K562 (cell line): Measurements from ENCODE around the gene LINGO3. TPM values are rescaled to one million over a fixed set of nuclear protein-coding genes. Genes with fewer than 3 reads are reported as not detected.

Experiments used
- ATAC-seq: fragments of 200-7000 bp; cut with Tn5 transposase; 3 replicates; pipeline ENCODE4 v1.9.1; 2020; ENCODE audit warnings: moderate library complexity
- BruUV-seq: library from RNA; stranded (reverse); fragments of 400-500 nt; replicated peaks from 2 replicates; lab custom pipeline; 2021; lab: Mats Ljungman, UMichigan
- CTCF ChIA-PET: fragments of 300-600 bp; formaldehyde crosslinking; extraction: SDS; loops from one replicate; lab custom pipeline; 2021; ENCODE audit warnings: low intra/inter-chr PET ratio; lab: Yijun Ruan, JAX
- POLR2A ChIA-PET: fragments of 300-600, 350-650 bp; sonication (Branson Sonifier 250); formaldehyde crosslinking; extraction: SDS; loops from one replicate; lab custom pipeline; 2021; ENCODE audit warnings: antibody characterized with exemption, inconsistent platforms; lab: Yijun Ruan, JAX
- DNase-seq, 4 experiments: peaks; one replicate each; pipeline versions ENCODE4 v3.0.0 to v3.0.0-alpha.2; 2011 to 2018; ENCODE audit warnings: low spot score in 3 of 4, mixed read lengths in 3 of 4; ENCODE audit errors: extremely low read depth in 1 of 4
- FAIRE-seq: peaks from 2 replicates; lab custom pipeline; 2011; peaks lifted over from hg19 to GRCh38; lab: Jason Lieb, UNC
- H2AFZ ChIP-seq: 2 replicates; pipeline ENCODE4 v1.6.0; 2011; ENCODE audit warnings: low read depth, low read length, control low read depth, inconsistent platforms
- H3K27ac ChIP-seq: fragments of 200-600 bp; 3 replicates; pipeline ENCODE4 v1.8.0; 2011; ENCODE audit warnings: low read depth, mild to moderate bottlenecking, control low read depth, inconsistent platforms, low read length, moderate library complexity, mixed read lengths; ENCODE audit errors: extremely low read depth
- H3K27me3 ChIP-seq, 2 experiments: fragments of 300-600 bp in 1 of 2; 2 replicates in 1 of 2; 3 replicates in 1 of 2; pipeline versions ENCODE4 v1.6.0 to v1.8.0; 2011; ENCODE audit warnings: inconsistent platforms in 2 of 2, low read length in 2 of 2, mild to moderate bottlenecking in 1 of 2, mixed read lengths in 1 of 2, moderate library complexity in 1 of 2; ENCODE audit not compliant: control insufficient read depth in 2 of 2, insufficient read depth in 2 of 2
- H3K36me3 ChIP-seq: fragments of 300-600 bp; 3 replicates; pipeline ENCODE4 v1.8.0; 2011; ENCODE audit warnings: mild to moderate bottlenecking, low read length, inconsistent platforms; ENCODE audit not compliant: control insufficient read depth, insufficient read depth
- H3K4me1 ChIP-seq, 2 experiments: fragments of 200-600 bp in 1 of 2; replicated peaks in 1 of 2; 2 replicates in 1 of 2; 3 replicates in 1 of 2; pipeline versions ENCODE4 v1.5.1 to v1.8.0; 2011; ENCODE audit warnings: inconsistent platforms in 2 of 2, low read length in 2 of 2, mild to moderate bottlenecking in 1 of 2, mixed read lengths in 1 of 2, moderate library complexity in 1 of 2; ENCODE audit not compliant: control insufficient read depth in 2 of 2, insufficient read depth in 2 of 2
- H3K4me2 ChIP-seq: 2 replicates; pipeline ENCODE4 v1.6.1; 2011; ENCODE audit warnings: low read length, control low read depth, inconsistent platforms, mixed read lengths; ENCODE audit not compliant: insufficient read depth
- H3K4me3 ChIP-seq: fragments of 200-600 bp; sonication (generic), shearing (Covaris generic); 2 replicates; pipeline ENCODE4 v1.5.1; 2016; ENCODE audit warnings: control low read depth, inconsistent platforms
- H3K79me2 ChIP-seq: fragments of 200-600 bp; 3 replicates; pipeline ENCODE4 v1.8.0; 2011; ENCODE audit warnings: low read length, inconsistent platforms; ENCODE audit not compliant: control insufficient read depth, insufficient read depth
- H3K9ac ChIP-seq, 2 experiments: 2 replicates each; pipeline versions ENCODE4 v1.6.0 to v1.6.1; 2011; ENCODE audit warnings: low read depth in 2 of 2, low read length in 2 of 2, control low read depth in 1 of 2, inconsistent platforms in 1 of 2, mild to moderate bottlenecking in 1 of 2, mixed read lengths in 1 of 2; ENCODE audit not compliant: insufficient read depth in 1 of 2
- H3K9me1 ChIP-seq: one replicate; pipeline ENCODE4 v1.6.0; 2011; ENCODE audit warnings: inconsistent platforms, mild to moderate bottlenecking, low read length, moderate library complexity; ENCODE audit not compliant: control insufficient read depth, insufficient read depth
- H3K9me3 ChIP-seq: replicated peaks from 2 replicates; pipeline ENCODE4 v1.5.1; 2011; ENCODE audit warnings: low read depth, low read length, inconsistent platforms; ENCODE audit not compliant: control insufficient read depth, insufficient read depth
- H4K20me1 ChIP-seq: replicated peaks from 2 replicates; pipeline ENCODE4 v1.6.1; 2011; ENCODE audit warnings: low read length, inconsistent platforms, mixed read lengths; ENCODE audit not compliant: control insufficient read depth, insufficient read depth
- CBFA2T2 ChIP-seq: fragments of 450-650 bp; conservative IDR thresholded peaks from 2 replicates; pipeline ENCODE4 v1.6.1; 2017; ENCODE audit warnings: mild to moderate bottlenecking
- CCNT2 ChIP-seq: IDR thresholded peaks from 2 replicates; pipeline ENCODE4 v1.6.1; 2011; ENCODE audit warnings: borderline replicate concordance, low read depth, mild to moderate bottlenecking, moderate library complexity, mixed read lengths, low read length; ENCODE audit not compliant: insufficient read length; ENCODE audit errors: extremely low read depth
- HNRNPL ChIP-seq: fragments of 200-400 bp; formaldehyde crosslinking; IDR thresholded peaks from 2 replicates; pipeline ENCODE4 v1.6.1; 2017; ENCODE audit warnings: low read depth, mild to moderate bottlenecking, low read length
- RAD51 ChIP-seq: fragments of 450-650 bp; IDR thresholded peaks from 2 replicates; pipeline ENCODE4 v1.7.1; 2016; ENCODE audit warnings: low read depth, mild to moderate bottlenecking, borderline replicate concordance
- RBM22 ChIP-seq: fragments of 200-400 bp; formaldehyde crosslinking; IDR thresholded peaks from 2 replicates; pipeline ENCODE4 v1.6.1; 2018; ENCODE audit warnings: low read length, low read depth; ENCODE audit not compliant: poor library complexity, severe bottlenecking
- ZNF318 ChIP-seq, 2 experiments: fragments of 450-650 bp; IDR thresholded peaks; 2 replicates each; pipeline ENCODE4 v1.6.1; 2016; ENCODE audit warnings: mild to moderate bottlenecking in 2 of 2, borderline replicate concordance in 1 of 2, low read depth in 1 of 2, moderate library complexity in 1 of 2
- ZNF639 ChIP-seq, 2 experiments: fragments of 200-800 bp in 1 of 2; sonication (Bioruptor generic) in 1 of 2; sonication (generic) in 1 of 2; formaldehyde crosslinking in 1 of 2; IDR thresholded peaks in 1 of 2; conservative IDR thresholded peaks in 1 of 2; 2 replicates each; pipeline versions ENCODE4 v1.5.0 to v1.6.1; 2016 to 2020; ENCODE audit warnings: missing compliant biosample characterization in 1 of 2, missing genetic modification characterization in 1 of 2, missing genetic modification reagents in 1 of 2
- WGBS: fragments of 100-300 bp; shearing (Covaris generic); methylation state at CpG from one replicate; pipeline ENCODE4 v1.1.6; 2016; ENCODE audit warnings: low coverage, mixed read lengths; ENCODE audit not compliant: insufficient coverage; ENCODE audit errors: missing lambda C conversion rate; 5-methylcytosine and 5-hydroxymethylcytosine counted together
- in situ Hi-C: fragments of 300-500 bp; cut with MboI; formaldehyde crosslinking; loops from 4 replicates; pipeline ENCODE4 v1.15.0; 2018; ENCODE audit warnings: inconsistent platforms, mixed read lengths
- intact Hi-C: fragments of 100-400 bp; cut with micrococcal nuclease; formaldehyde crosslinking; loops from 2 replicates; pipeline ENCODE4 v1.14.2; 2022
- polyA plus RNA-seq, 8 experiments: library from polyadenylated mRNA; depleted of rRNA in 4 of 8; stranded (reverse) in 5 of 8; unstranded in 3 of 8; fragments of >200 nt; fragmentation: Nextera tagmentation in 2 of 8; fragmentation: Illumina TruSeq in 1 of 8; extraction: Ambion mirVana in 2 of 8; extraction: Trizol in 1 of 8; gene quantifications; 2 replicates each; pipeline versions ENCODE4 v1.2.1 to v1.2.3, GENCODE V29; 2011 to 2014; ENCODE audit warnings: inconsistent platforms in 1 of 8, missing spikeins in 1 of 8
- total RNA-seq, 7 experiments: library from RNA; depleted of rRNA in 6 of 7; stranded (reverse); fragments of >200 nt in 6 of 7; fragmentation: Illumina TruSeq in 2 of 7; extraction: Trizol in 2 of 7; gene quantifications; 2 replicates each; pipeline versions ENCODE4 v1.2.1 to v1.2.3, GENCODE V29; 2011 to 2021; ENCODE audit warnings: low replicate concordance in 1 of 7
- TF ChIP-seq, protein P1 (sequence below): sonication (generic); formaldehyde crosslinking; IDR thresholded peaks from 2 replicates; pipeline ENCODE4 v1.8.1; 2023; ENCODE audit warnings: mild to moderate bottlenecking, missing genetic modification reagents

The LINGO3 gene
- total and polyA plus RNA-seq, 9 of the 15 experiments (the other 6 are each of a cell fraction or from before 2014, with no cell fraction given): 0.03 to 0.05 (median 0.03) TPM; not detected in 6

GRCh38 chr19:2278459-2279158 lies 29.3 kb downstream of the LINGO3 start:
- Histone ChIP-seq H3K79me2 (peaks cover 17% of the 10 kb centered on the region), H3K4me1 (peaks cover 6 to 58% of the 10 kb centered on the region in 2 experiments), H3K4me3 (no peak overlapping the region), H3K9me1 (peaks cover 5% of the 10 kb centered on the region), H3K4me2 (no peak overlapping the region), H3K9ac (no peak overlapping the region), H3K9me3 (no peaks in the 10 kb centered on the region), H3K36me3 (peaks cover 8% of the 10 kb centered on the region), H4K20me1 (peaks cover 9% of the 10 kb centered on the region), H2AFZ (no peak overlapping the region), H3K27me3 (no peaks in the 10 kb centered on the region), H3K27ac (no peak overlapping the region)
- in situ Hi-C loops (no loop called here), intact Hi-C loops (loop anchor here (5.0 kb wide), 2 partner anchors 39 to 334 kb away; no protein-coding TSS in a partner anchor)
- BruUV-seq: no TSS peak
- ATAC-seq (no peak), FAIRE-seq (no peak), DNase-seq (no peak)
- 84% methylated on average over 29 of the region's 33 CpGs for WGBS
- ChIA-PET POLR2A (interaction anchor here (0.5 to 2.5 kb wide), 11 partner anchors 8 to 639 kb away, joined by 3 to 14 read pairs (median 4); no protein-coding TSS in a partner anchor), CTCF (no interaction called here)
- no peak for TF ChIP-seq ZNF318 (IDR thresholded peaks at IDR 0.05; ENCODE audit: borderline replicate concordance in 1 of 2, low read depth in 1 of 2)
- TF ChIP-seq CBFA2T2: no peak
- peak; percentile 97 for TF ChIP-seq RBM22
- no peak for TF ChIP-seq ZNF639 (CRISPR knock-in tag; conservative IDR thresholded peaks at IDR 0.05 in 1 of 2, IDR thresholded peaks at IDR 0.05 in 1 of 2)
- TF ChIP-seq, protein P1, sequence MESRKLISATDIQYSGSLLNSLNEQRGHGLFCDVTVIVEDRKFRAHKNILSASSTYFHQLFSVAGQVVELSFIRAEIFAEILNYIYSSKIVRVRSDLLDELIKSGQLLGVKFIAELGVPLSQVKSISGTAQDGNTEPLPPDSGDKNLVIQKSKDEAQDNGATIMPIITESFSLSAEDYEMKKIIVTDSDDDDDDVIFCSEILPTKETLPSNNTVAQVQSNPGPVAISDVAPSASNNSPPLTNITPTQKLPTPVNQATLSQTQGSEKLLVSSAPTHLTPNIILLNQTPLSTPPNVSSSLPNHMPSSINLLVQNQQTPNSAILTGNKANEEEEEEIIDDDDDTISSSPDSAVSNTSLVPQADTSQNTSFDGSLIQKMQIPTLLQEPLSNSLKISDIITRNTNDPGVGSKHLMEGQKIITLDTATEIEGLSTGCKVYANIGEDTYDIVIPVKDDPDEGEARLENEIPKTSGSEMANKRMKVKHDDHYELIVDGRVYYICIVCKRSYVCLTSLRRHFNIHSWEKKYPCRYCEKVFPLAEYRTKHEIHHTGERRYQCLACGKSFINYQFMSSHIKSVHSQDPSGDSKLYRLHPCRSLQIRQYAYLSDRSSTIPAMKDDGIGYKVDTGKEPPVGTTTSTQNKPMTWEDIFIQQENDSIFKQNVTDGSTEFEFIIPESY (CRISPR knock-in tag): peak; percentile 89
- peak; percentile 14 for TF ChIP-seq CCNT2
- peak; percentile 84 for TF ChIP-seq HNRNPL
- no peak for TF ChIP-seq RAD51
